Stimulated activated CD8-positive, alpha-beta memory T cell treated with anti-CD3 and anti-CD28 coated beads, Interleukin-7, amount 100 ng/mL, for 48 hours (primary cell): ENCODE data around the gene MAPKAPK5.
"Not testable (repeated sequence)": the region's sequence is repeated elsewhere in the genome, so short reads cannot be mapped to it uniquely, and the experiment has no call there.

Experiments
- DNase-seq, 2 donors: peaks; one replicate each; pipeline ENCODE4 v3.0.0-alpha.2; 2020; ENCODE audit warnings: low read depth in 1 of 2; ENCODE audit errors: extremely low read depth in 1 of 2

Gene MAPKAPK5

GRCh38 chr12:111881716-111882115 is 39.7 kb downstream of the MAPKAPK5 start:
- no peak for DNase-seq

- no peak for DNase-seq
Observed at GRCh38 chr12:111886662-111887545, 44.9 kb downstream of the MAPKAPK5 start.

- no peak for DNase-seq
Observed at GRCh38 chr12:111887926-111888745, 46.1 kb downstream of the MAPKAPK5 start.

DNA sequence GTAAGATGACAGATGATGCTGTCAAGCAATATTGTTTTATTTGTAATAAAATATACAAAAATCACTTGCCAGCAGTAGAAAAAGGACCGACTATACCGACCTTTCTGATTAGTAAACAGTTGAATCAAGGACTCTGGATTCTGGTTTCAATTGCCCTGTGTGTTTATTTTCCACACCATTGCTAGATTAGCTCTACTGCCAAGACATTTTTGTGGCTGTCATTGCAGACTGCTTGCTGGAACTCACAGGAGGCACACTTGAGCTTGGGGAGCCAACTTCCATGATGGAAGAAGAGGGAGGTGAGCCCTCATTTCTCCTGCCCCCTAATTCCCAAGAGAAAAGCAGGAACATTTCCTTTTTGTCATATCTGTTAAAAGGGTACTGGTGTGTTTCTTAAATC is 51.3 kb downstream of the MAPKAPK5 start:
- no peak for DNase-seq

DNA sequence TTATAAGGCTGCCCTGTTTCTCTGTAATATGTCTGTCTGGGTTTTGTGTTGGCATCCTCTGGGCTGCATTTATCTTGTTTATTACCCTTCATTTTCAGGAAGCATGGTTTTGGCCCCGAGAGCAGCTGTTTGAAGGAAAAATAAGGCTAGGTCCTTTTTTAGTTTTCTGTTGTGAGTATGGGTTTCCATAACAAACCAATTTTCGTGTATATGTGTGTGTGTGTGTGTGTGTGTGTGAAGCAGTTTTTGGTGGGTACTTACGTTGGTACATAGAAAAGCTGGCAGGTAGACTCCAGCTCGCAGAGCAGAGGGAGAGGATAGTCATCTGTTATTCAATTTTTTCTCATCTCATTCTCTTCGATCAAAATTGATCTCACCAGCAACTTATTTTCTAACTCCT is 52.5 kb downstream of the MAPKAPK5 start:
- DNase-seq, result no peak

DNA sequence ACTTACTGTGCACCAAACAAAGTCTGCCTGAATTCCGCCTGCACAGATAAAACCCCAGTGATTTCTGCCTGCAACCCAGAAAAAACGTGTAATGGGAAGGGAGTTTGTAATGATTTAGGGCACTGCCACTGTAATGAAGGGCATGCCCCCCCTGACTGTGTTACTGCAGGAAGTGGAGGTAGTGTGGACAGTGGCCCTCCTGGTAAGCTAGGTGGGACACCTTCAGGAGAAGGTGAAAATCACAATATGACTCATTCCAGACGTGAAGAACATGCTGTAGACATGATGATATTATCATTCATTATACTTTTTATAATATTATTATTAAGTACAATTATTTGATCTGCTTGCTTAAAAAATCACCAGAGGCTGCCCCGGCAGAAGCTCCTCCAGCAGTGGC is 59.2 kb downstream of the MAPKAPK5 start:
- no peak for DNase-seq

DNA sequence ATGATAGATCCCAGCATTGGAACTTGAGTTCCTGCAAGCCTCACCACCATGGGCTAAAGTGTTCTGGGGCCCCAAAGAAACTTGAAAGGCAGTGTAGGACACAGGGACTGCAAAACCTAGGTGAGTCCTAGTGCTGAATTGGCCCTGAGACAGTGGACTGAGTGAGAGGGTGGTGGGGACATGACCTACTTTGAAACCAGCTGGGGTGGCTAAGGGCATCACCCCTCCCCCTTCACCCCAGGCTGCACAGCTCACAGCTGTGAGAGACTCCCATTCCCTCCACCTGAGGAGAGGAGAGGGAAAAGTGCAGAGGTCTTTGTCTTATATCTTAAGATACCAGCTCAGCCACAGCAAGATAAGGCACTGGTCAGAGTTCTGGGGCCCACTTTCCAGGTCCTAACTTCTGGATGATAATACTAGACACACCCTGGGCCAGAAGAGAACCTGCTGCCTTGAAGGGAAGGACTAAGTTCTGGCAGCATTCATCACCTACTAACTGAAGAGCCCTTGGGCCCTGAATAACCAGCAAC is 62.5 kb downstream of the MAPKAPK5 start:
- DNase-seq, result no peak

DNA sequence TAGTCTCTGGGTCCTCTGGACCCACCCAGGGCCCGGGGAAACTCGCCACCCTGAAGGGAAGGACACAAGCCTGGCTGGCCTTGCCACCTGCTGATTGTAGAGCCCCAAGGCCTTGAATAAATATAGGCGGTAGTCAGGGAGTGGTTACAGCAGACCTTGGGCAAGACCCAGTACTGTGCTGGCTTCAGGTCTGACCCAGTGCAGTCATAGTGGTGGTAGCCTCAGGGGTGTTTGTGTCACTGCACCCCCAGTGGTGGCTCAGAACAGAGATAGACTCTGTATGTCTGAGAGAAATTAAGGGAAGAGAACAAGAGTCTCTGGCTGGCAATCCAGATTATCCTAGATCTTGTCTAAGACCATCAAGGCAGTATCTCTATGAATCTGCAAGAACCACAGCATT is 63.5 kb downstream of the MAPKAPK5 start:
- DNase-seq, result no peak

- no peak for DNase-seq
Observed at GRCh38 chr12:111907740-111908139, 65.7 kb downstream of the MAPKAPK5 start.

DNA sequence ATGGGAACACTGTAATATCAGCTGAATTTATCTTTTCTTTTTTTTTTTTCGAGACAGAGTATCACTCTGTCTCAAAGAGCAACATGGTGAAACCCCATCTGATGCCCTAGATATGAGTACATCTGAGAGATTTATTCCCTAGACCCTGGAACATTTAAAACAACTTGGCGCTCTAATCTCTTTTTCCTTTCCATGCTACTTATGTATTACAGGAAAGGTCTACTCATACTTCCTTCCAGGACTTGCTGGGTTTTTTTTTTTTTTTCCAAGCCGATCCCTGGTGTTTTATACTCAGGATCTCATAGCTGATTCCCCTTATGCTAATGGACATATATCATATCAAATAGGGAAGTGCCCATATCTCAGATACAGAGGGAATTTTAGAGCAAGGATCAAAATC is 83.1 kb downstream of the MAPKAPK5 start:
- no peak for DNase-seq

DNA sequence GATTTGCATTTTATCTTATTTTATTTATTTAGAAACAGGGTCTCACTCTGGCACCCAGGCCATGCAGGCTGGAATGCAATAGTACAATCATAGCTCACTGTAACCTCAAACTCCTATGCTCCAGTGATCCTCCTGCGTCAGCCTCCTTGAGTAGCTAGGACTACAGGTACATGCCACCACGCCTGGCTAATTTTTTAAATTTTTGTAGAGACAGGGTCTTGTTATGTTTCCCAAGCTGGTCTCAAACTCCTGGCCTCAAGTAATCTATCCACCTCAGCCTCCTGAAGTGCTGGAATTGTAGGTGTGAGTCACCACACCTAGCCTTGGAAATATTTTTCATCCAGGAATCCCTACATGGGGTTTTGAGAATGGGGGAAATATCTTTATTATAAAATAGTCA is 84.6 kb downstream of the MAPKAPK5 start:
- DNase-seq, result no peak

- DNase-seq, result no peak
Observed at GRCh38 chr12:111927346-111927745, 85.3 kb downstream of the MAPKAPK5 start.

DNA sequence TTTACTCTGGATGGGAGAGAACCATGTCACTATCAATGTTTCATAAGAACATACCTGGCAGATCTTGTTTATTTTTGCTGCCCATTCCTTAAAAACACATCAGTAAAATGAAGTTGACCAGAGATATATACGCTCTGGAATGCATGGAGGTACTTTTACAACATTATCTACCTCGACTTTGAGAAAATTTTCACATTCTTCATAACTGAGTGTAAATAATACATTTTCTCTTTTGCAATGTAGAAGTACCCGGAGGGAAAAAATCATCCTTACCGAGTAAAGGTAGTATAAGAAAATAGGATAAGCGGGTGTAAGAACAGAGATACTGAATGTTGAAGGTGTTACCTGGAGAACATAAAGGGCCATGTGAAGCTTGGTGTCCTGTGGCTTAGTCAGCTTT is 90.2 kb downstream of the MAPKAPK5 start:
- no peak for DNase-seq

GRCh38 chr12:111936869-111937268 is 94.8 kb downstream of the MAPKAPK5 start:
- no peak for DNase-seq

DNA sequence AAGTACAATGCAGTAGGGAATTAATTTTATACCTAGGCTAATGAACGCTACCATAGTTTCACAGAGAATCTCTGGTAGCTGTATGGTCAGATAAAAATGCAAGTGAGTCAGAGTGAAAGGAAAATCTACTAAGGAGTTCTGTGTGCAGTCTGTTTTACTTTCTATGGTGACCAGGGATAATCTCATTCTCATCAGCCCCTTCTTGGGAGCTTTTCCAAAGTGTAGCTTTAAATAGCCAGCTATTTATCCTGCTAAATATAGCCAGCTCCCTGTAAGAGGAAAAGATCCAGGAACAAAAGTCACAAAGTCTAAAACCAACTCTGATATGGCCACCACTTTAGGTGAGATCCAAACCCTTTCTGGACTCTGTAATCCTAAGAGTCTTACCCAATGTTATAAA is 95.4 kb downstream of the MAPKAPK5 start:
- DNase-seq, result no peak

- DNase-seq, result no peak
Observed at GRCh38 chr12:111942557-111942956, 100.5 kb downstream of the MAPKAPK5 start.

DNA sequence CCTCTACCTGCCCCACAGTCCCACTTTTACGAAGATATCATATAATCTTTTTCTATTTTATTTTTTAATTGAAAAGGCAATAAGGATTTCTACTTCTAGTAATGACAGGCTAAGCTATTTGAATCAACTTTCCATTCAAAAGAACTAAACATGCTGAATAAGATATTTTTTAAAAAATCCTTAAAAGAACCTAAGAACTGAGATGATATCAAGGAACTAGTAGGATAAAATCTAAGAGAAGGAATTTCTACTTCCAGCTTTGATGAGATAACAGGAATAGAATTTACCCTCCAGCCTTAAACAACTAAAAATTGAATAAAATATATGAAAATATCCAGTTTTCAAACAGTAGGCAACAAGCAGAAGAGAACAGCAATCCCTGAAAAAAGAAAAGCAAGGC is 101.9 kb downstream of the MAPKAPK5 start:
- no peak for DNase-seq

DNA sequence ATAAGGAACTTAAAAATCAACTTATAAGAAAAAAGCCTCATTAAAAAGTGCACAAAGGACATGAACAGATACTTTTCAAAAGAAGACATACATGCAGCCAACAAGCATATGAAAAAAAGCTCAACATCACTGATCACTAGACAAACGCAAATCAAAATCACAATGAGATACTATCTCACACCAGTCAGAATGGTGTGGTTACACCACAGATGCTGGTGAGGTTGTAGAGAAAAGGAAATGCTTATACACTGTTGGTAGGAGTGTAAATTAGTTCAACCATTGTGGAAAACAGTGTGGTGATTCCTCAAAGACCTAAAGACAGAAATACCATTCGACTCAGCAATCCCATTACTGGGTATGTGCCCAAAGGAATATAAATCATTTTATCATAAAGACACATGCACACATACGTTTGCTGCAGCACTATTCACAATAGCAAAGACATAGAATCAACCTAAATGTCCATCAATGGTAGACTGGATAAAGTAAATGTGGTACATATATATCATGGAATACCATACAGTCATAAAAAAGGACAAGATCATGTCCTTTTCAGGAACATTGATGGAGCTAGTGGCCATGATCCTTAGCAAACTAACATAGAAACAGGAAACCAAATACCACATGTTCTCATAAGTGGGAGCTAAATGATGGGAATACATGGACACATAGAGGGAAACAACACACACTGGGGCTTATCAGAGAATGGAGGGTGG is 109.1 kb downstream of the MAPKAPK5 start:
- DNase-seq, result not testable (repeated sequence)
